PC-9 (cell line): ENCODE results near the gene UBASH3A. TPM values are rescaled to one million over a fixed set of nuclear protein-coding genes. Genes with fewer than 3 reads are reported as not detected.

Source experiments
- BruUV-seq: library from RNA; stranded (reverse); fragments of 400-500 nt; replicated peaks from 2 replicates; lab custom pipeline; 2021; lab: Mats Ljungman, UMichigan
- CTCF ChIA-PET: fragments of 300-600 bp; sonication (Branson Sonifier 250); formaldehyde crosslinking; loops from one replicate; lab custom pipeline; 2022; ENCODE audit warnings: antibody characterized with exemption; lab: Charles Lee
- POLR2A ChIA-PET: fragments of 300-600 bp; sonication (Branson Sonifier 250); formaldehyde crosslinking; loops from one replicate; lab custom pipeline; 2022; ENCODE audit warnings: antibody characterized with exemption; ENCODE audit not compliant: unreplicated experiment; lab: Charles Lee
- DNase-seq, 2 experiments: peaks; one replicate each; pipeline versions ENCODE4 v3.0.0 to v3.0.0-alpha.2; 2015 to 2022; ENCODE audit warnings: mixed read lengths in 1 of 2
- H2AFZ ChIP-seq: fragments of 200-600 bp; sonication (generic); 2 replicates; pipeline ENCODE4 v1.8.1; 2017; ENCODE audit warnings: antibody characterized with exemption
- H3F3A ChIP-seq: fragments of 200-600 bp; sonication (generic); 2 replicates; pipeline ENCODE4 v1.8.1; 2017; ENCODE audit warnings: antibody characterized with exemption, mild to moderate bottlenecking, low read depth; ENCODE audit not compliant: insufficient read depth
- H3K27ac ChIP-seq: fragments of 200-600 bp; sonication (generic); 2 replicates; pipeline ENCODE4 v1.6.1; 2016; ENCODE audit warnings: mixed run types
- H3K27me3 ChIP-seq: fragments of 200-600 bp; sonication (generic); 2 replicates; pipeline ENCODE4 v1.6.1; 2016; ENCODE audit warnings: low read depth, mixed run types; ENCODE audit not compliant: insufficient read depth
- H3K36me3 ChIP-seq: fragments of 200-600 bp; sonication (generic); 2 replicates; pipeline ENCODE4 v1.6.1; 2016; ENCODE audit warnings: low read depth, mixed run types
- H3K4me1 ChIP-seq: fragments of 200-600 bp; sonication (generic); replicated peaks from 2 replicates; pipeline ENCODE4 v1.6.1; 2016; ENCODE audit warnings: mixed run types; ENCODE audit not compliant: insufficient read depth
- H3K4me2 ChIP-seq: fragments of 200-600 bp; sonication (generic); 2 replicates; pipeline ENCODE4 v1.6.1; 2017; ENCODE audit warnings: mixed run types
- H3K4me3 ChIP-seq: fragments of 200-600 bp; sonication (generic); 2 replicates; pipeline ENCODE4 v1.6.1; 2016; ENCODE audit warnings: mixed run types
- H3K79me2 ChIP-seq: fragments of 200-600 bp; sonication (generic); 2 replicates; pipeline ENCODE4 v1.6.1; 2017; ENCODE audit warnings: low read depth, mixed run types
- H3K9me2 ChIP-seq: fragments of 200-600 bp; sonication (generic); 2 replicates; pipeline ENCODE4 v1.8.1; 2017; ENCODE audit warnings: mild to moderate bottlenecking; ENCODE audit not compliant: insufficient read depth
- H3K9me3 ChIP-seq: fragments of 200-600 bp; sonication (generic); 2 replicates; pipeline ENCODE4 v1.8.1; 2016; ENCODE audit warnings: low read depth; ENCODE audit not compliant: insufficient read depth
- H4K20me1 ChIP-seq: fragments of 200-600 bp; sonication (generic); 2 replicates; pipeline ENCODE4 v1.8.1; 2017; ENCODE audit not compliant: insufficient read depth
- CTCF ChIP-seq: fragments of 200-600 bp; sonication (generic); conservative IDR thresholded peaks from 2 replicates; pipeline ENCODE4 v1.6.1; 2017; ENCODE audit warnings: mixed run types, antibody characterized with exemption, mild to moderate bottlenecking, moderate library complexity
- EZH2 ChIP-seq: fragments of 200-600 bp; sonication (generic); IDR thresholded peaks from 2 replicates; pipeline ENCODE4 v1.8.0; 2017; ENCODE audit warnings: antibody characterized with exemption, low read depth
- intact Hi-C: fragments of 100-400 bp; cut with micrococcal nuclease; formaldehyde crosslinking; loops from one replicate; pipeline ENCODE4 v1.10.0; 2022; ENCODE audit not compliant: unreplicated experiment
- total RNA-seq: library from RNA; stranded (reverse); gene quantifications from 2 replicates; pipeline ENCODE4 v1.2.3, GENCODE V29; 2021

UBASH3A gene
- total RNA-seq, 1 experiment from 2014 or later: not detected

- no peak overlapping the region for H2AFZ ChIP-seq
- no peak for DNase-seq
- no peaks in the 10 kb centered on the region for H3K36me3 ChIP-seq
- no peaks in the 10 kb centered on the region for H3F3A ChIP-seq
- H3K4me3 ChIP-seq: no peak overlapping the region
- intact Hi-C loops: no loop called here
- no peak overlapping the region for H3K4me2 ChIP-seq
- ChIA-PET CTCF (no interaction called here), POLR2A (no interaction called here)
- H3K9me2 ChIP-seq: no peaks in the 10 kb centered on the region
- no peaks in the 10 kb centered on the region for H3K27me3 ChIP-seq
- no TSS peak for BruUV-seq
- no peaks in the 10 kb centered on the region for H4K20me1 ChIP-seq
- no peaks in the 10 kb centered on the region for H3K79me2 ChIP-seq
- H3K27ac ChIP-seq: no peak overlapping the region
- no peaks in the 10 kb centered on the region for H3K9me3 ChIP-seq
- TF ChIP-seq EZH2: no peak
- no peak for TF ChIP-seq CTCF
- H3K4me1 ChIP-seq: no peaks in the 10 kb centered on the region
Observed at GRCh38 chr21:42455196-42455595, 51.5 kb downstream of the UBASH3A start.

- no peaks in the 10 kb centered on the region for H3K79me2 ChIP-seq
- POLR2A ChIA-PET: no interaction called here
- H3K4me2 ChIP-seq: no peak overlapping the region
- intact Hi-C loops: no loop called here
- no TSS peak for BruUV-seq
- no peaks in the 10 kb centered on the region for H3K27me3 ChIP-seq
- H3K9me3 ChIP-seq: no peaks in the 10 kb centered on the region
- TF ChIP-seq EZH2 (no peak), CTCF (no peak)
- H3K9me2 ChIP-seq: no peaks in the 10 kb centered on the region
- H3K4me1 ChIP-seq: no peaks in the 10 kb centered on the region
- H3K4me3 ChIP-seq: no peak overlapping the region
- CTCF ChIA-PET: interaction anchor here (0.6 kb wide), 1 partner anchor 141 kb away, joined by 3 read pairs; the partner anchor contains the start of gene TFF3
- no peak for DNase-seq
- no peaks in the 10 kb centered on the region for H4K20me1 ChIP-seq
- no peak overlapping the region for H3K27ac ChIP-seq
- no peak overlapping the region for H2AFZ ChIP-seq
- no peaks in the 10 kb centered on the region for H3F3A ChIP-seq
- H3K36me3 ChIP-seq: no peaks in the 10 kb centered on the region
Observed at GRCh38 chr21:42455754-42456440, 52.2 kb downstream of the UBASH3A start.

- TF ChIP-seq EZH2: no peak
- no peak for TF ChIP-seq CTCF
- Histone ChIP-seq H2AFZ (no peak overlapping the region), H3K36me3 (no peaks in the 10 kb centered on the region), H3K9me3 (no peaks in the 10 kb centered on the region), H3K79me2 (no peaks in the 10 kb centered on the region), H3K9me2 (no peaks in the 10 kb centered on the region), H3K4me1 (no peaks in the 10 kb centered on the region), H3K4me3 (no peak overlapping the region), H3K4me2 (no peak overlapping the region), H3F3A (no peaks in the 10 kb centered on the region), H3K27me3 (no peaks in the 10 kb centered on the region), H3K27ac (no peak overlapping the region), H4K20me1 (no peaks in the 10 kb centered on the region)
- BruUV-seq: no TSS peak
- POLR2A ChIA-PET: no interaction called here
- DNase-seq: no peak
- CTCF ChIA-PET: no interaction called here
- intact Hi-C loops: no loop called here
Observed at GRCh38 chr21:42456457-42456856, 52.8 kb downstream of the UBASH3A start.
